ENCODE data around the gene TRPC5OS. TPM values are rescaled to one million over a fixed set of nuclear protein-coding genes. Genes with fewer than 3 reads are reported as not detected.

TRPC5OS gene
- total and polyA plus RNA-seq, 2 of the 4 experiments (the other 2 are of a cell fraction) = not detected

GRCh38 chrX:111928456-111928855 is 52.5 kb downstream of the TRPC5OS start:
- in situ Hi-C loops (cut with MboI; ENCODE audit: low sequenced_read_pairs) (no loop called here), intact Hi-C loops (cut with micrococcal nuclease) (no loop called here), dilution Hi-C loops (cut with HindIII; ENCODE audit: low sequenced_read_pairs, unreplicated experiment) (no loop called here)
- Histone ChIP-seq H2BK5ac (ENCODE audit: low read depth, low read length, poor library complexity, severe bottlenecking) (no peak overlapping the region), H3K4me1 (ENCODE audit: control insufficient read depth, insufficient read depth, low read length) (no peaks in the 10 kb centered on the region), H2AK9ac (replicated peaks; ENCODE audit: low read depth, low read length, poor library complexity) (no peak overlapping the region), H2BK120ac (ENCODE audit: low read depth, low read length) (no peak overlapping the region), H2BK20ac (ENCODE audit: low read depth, low read length) (no peak overlapping the region), H2BK15ac (ENCODE audit: low read depth, low read length) (no peak overlapping the region), H3K18ac (ENCODE audit: low read depth, low read length) (no peak overlapping the region), H3K4me3 (ENCODE audit: insufficient read depth, low read depth, low read length) (no peak overlapping the region), H3K9ac (ENCODE audit: low read depth, low read length) (no peak overlapping the region), H3K36me3 (ENCODE audit: control insufficient read depth, insufficient read depth, low read length) (no peaks in the 10 kb centered on the region), H3K79me1 (ENCODE audit: low read depth in 1 of 2, low read length in 2 of 2) (no peaks in the 10 kb centered on the region), H3K56ac (ENCODE audit: extremely low read depth, insufficient read depth, low read length) (no peak overlapping the region), H3K4ac (ENCODE audit: low read depth, low read length) (no peak overlapping the region), H3K9me3 (ENCODE audit: control insufficient read depth, insufficient read depth, low read length) (no peaks in the 10 kb centered on the region), H2AK5ac (ENCODE audit: low read depth, low read length) (no peak overlapping the region), H3K14ac (replicated peaks; ENCODE audit: low read depth, low read length) (no peak overlapping the region), H3K27ac (ENCODE audit: insufficient read depth, low read length) (no peak overlapping the region), H3K9me1 (ENCODE audit: insufficient read depth, low read length) (no peaks in the 10 kb centered on the region), H4K5ac (ENCODE audit: low read depth, low read length) (no peak overlapping the region), H4K91ac (ENCODE audit: insufficient read depth, low read depth, low read length) (no peak overlapping the region), H4K20me1 (ENCODE audit: insufficient read depth, low read length) (no peaks in the 10 kb centered on the region), H4K8ac (ENCODE audit: low read depth in 2 of 2, low read length in 2 of 2) (no peak overlapping the region), H3K27me3 (ENCODE audit: control insufficient read depth, insufficient read depth, low read length) (peaks cover 4% of the 10 kb centered on the region), H3K4me2 (ENCODE audit: low read depth, low read length) (no peak overlapping the region), H2AFZ (replicated peaks; ENCODE audit: low read length, poor library complexity) (no peak overlapping the region), H3K23ac (ENCODE audit: low read depth, low read length) (no peak overlapping the region)
- WGBS, 2 experiments (ENCODE audit: extremely low coverage in 2 of 2, insufficient read length in 1 of 2) = 20% methylated on average over 1 of the region's 4 CpGs; no CpG with 5 or more reads in 1 of the 2 experiments
- ChIA-PET POLR2A (ENCODE audit: unreplicated experiment) (no interaction called here), CTCF (no interaction called here)
- TF ChIP-seq RFX5 (IDR thresholded peaks at IDR 0.05; ENCODE audit: low read depth, low read length) (no peak), CHD1 (IDR thresholded peaks at IDR 0.05; ENCODE audit: low read depth, low read length) (no peak), CEBPB (IDR thresholded peaks at IDR 0.05; ENCODE audit: low read depth, low read length) (no peak), NFE2L2 (IDR thresholded peaks at IDR 0.05; ENCODE audit: low read depth, low read length) (no peak), SMC3 (IDR thresholded peaks at IDR 0.05; ENCODE audit: low read depth, low read length) (no peak), CTCF (conservative IDR thresholded peaks at IDR 0.05; ENCODE audit: low read depth, low read length) (no peak), RCOR1 (IDR thresholded peaks at IDR 0.05; ENCODE audit: insufficient replicate concordance, low read length) (no peak), POLR2A (IDR thresholded peaks at IDR 0.05; ENCODE audit: low read depth, low read length) (no peak), BHLHE40 (IDR thresholded peaks at IDR 0.05; ENCODE audit: low read depth, low read length) (no peak)
- BruUV-seq (replicated peaks) = no TSS peak
- no peak for DNase-seq
- ATAC-seq (ENCODE audit: low read depth) = no peak

Other genes with a start within 250 kb of the TRPC5OS start
- 38.3 and 42.7 TPM in 2 replicates for gene ALG13, start 195.0 kb upstream of the TRPC5OS start, total RNA-seq (2012; rRNA removed)
- gene ALG13, start 195.0 kb upstream of the TRPC5OS start, polyA plus RNA-seq (2012; rRNA removed) = 47.6 and 54.0 TPM in 2 replicates
- 0.83 and 0.90 TPM in 2 replicates for gene TRPC5, start 206.6 kb downstream of the TRPC5OS start, total RNA-seq (2012; rRNA removed)
- 0.36 and 0.39 TPM in 2 replicates for gene TRPC5, start 206.6 kb downstream of the TRPC5OS start, polyA plus RNA-seq (2012; rRNA removed)
- under 0.01 TPM in 1 of 2 replicates, not detected in the other for gene RTL4, start 206.8 kb downstream of the TRPC5OS start, total RNA-seq (2012; rRNA removed)
- 0.04 and 0.10 TPM in 2 replicates for gene RTL4, start 206.8 kb downstream of the TRPC5OS start, polyA plus RNA-seq (2012; rRNA removed)